Measurements from ENCODE around the gene UBE2C. TPM values are rescaled to one million over a fixed set of nuclear protein-coding genes. Genes with fewer than 3 reads are reported as not detected.

Gene UBE2C
- total and polyA plus RNA-seq, 2 donors = 2.2 to 15.6 TPM

DNA sequence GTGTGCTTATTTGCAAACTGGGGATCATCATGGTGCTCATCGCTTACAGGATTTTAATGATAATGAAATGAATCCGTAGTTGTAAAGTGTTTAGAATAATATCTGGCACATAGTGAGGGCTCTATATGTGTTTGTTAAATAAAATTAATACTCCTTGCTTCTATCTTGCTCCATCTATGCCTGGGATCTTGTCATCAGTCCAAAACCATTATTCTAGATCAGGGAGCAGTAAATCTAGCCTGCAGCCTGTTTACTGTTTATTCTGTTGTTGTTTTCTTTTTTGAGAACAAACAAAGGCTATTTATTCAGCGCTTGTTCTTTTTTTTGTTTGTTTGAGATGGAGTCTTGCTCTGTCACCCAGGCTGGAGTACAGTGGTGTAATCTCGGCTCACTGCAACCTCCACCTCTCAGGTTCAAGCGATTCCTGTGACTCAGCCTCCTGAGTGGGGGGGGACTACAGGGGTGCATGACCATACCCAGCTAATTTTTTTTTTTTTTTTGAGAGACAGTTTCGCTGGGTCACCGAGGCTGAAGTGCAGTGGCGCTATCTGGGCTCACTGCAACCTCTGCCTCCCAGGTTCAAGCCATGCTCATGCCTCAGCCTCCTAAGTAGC is 36.6 kb downstream of the UBE2C start:
- DNase-seq (ENCODE audit: extremely low spot score) = no peak
- WGBS = 92% methylated on average over 8 of the region's 8 CpGs
- H3K36me3 ChIP-seq (ENCODE audit: insufficient read depth) = no peaks in the 10 kb centered on the region
- no peak overlapping the region for H3K27ac ChIP-seq (ENCODE audit: low read depth)
- no peaks in the 10 kb centered on the region for H3K4me1 ChIP-seq (ENCODE audit: insufficient read depth)
- no peak overlapping the region for H3K4me3 ChIP-seq (ENCODE audit: low read depth, low read length)

GRCh38 chr20:45850238-45850637 is 37.8 kb downstream of the UBE2C start:
- Histone ChIP-seq H3K4me1 (ENCODE audit: insufficient read depth) (peaks cover 3% of the 10 kb centered on the region), H3K36me3 (ENCODE audit: insufficient read depth) (no peaks in the 10 kb centered on the region), H3K4me3 (ENCODE audit: low read depth, low read length) (no peak overlapping the region), H3K27ac (ENCODE audit: low read depth) (no peak overlapping the region)
- DNase-seq (ENCODE audit: extremely low spot score) = no peak
- WGBS = 94% methylated on average over 2 of the region's 2 CpGs

GRCh38 chr20:45850926-45851325 is 38.5 kb downstream of the UBE2C start:
- no peaks in the 10 kb centered on the region for H3K36me3 ChIP-seq (ENCODE audit: insufficient read depth)
- 95% methylated on average over 1 of the region's 1 CpG for WGBS
- H3K4me3 ChIP-seq (ENCODE audit: low read depth, low read length) = no peak overlapping the region
- DNase-seq (ENCODE audit: extremely low spot score) = no peak
- H3K27ac ChIP-seq (ENCODE audit: low read depth) = no peak overlapping the region
- H3K4me1 ChIP-seq (ENCODE audit: insufficient read depth) = peaks cover 3% of the 10 kb centered on the region

- no peak overlapping the region for H3K27ac ChIP-seq (ENCODE audit: low read depth)
- H3K4me3 ChIP-seq (ENCODE audit: low read depth, low read length) = no peak overlapping the region
- peaks cover 3% of the 10 kb centered on the region for H3K4me1 ChIP-seq (ENCODE audit: insufficient read depth)
- DNase-seq (ENCODE audit: extremely low spot score) = no peak
- no peaks in the 10 kb centered on the region for H3K36me3 ChIP-seq (ENCODE audit: insufficient read depth)
Measured at GRCh38 chr20:45851501-45851900, 39.1 kb downstream of the UBE2C start.

DNA sequence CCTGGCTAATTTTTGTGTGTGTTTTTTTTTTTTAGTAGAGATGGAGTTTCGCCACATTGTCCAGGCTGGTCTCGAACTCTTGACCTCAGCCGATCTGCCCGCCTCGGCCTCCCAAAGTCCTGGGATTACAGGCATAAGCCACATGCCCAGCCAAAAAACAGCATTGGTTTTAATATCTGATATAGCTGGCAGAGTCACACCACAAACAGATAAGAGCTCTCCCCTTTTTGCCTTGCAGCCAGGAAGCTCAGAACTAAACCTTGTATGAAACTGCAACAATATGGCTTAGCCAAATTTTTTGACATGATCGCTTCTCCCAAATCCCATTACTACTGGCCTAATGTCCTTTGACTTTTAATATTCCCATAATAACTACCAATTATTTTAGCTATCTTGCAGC is 39.9 kb downstream of the UBE2C start:
- 93% methylated on average over 6 of the region's 6 CpGs for WGBS
- Histone ChIP-seq H3K27ac (ENCODE audit: low read depth) (no peak overlapping the region), H3K36me3 (ENCODE audit: insufficient read depth) (no peaks in the 10 kb centered on the region), H3K4me3 (ENCODE audit: low read depth, low read length) (no peak overlapping the region), H3K4me1 (ENCODE audit: insufficient read depth) (peaks cover 3% of the 10 kb centered on the region)
- DNase-seq (ENCODE audit: extremely low spot score) = no peak

- H3K27ac ChIP-seq (ENCODE audit: low read depth) = no peak overlapping the region
- H3K4me3 ChIP-seq (ENCODE audit: low read depth, low read length) = no peak overlapping the region
- H3K36me3 ChIP-seq (ENCODE audit: insufficient read depth) = no peaks in the 10 kb centered on the region
- peaks cover 3% of the 10 kb centered on the region for H3K4me1 ChIP-seq (ENCODE audit: insufficient read depth)
- 65% methylated on average over 2 of the region's 2 CpGs for WGBS
- DNase-seq (ENCODE audit: extremely low spot score) = no peak
Measured at GRCh38 chr20:45853484-45853883, 41.0 kb downstream of the UBE2C start.

DNA sequence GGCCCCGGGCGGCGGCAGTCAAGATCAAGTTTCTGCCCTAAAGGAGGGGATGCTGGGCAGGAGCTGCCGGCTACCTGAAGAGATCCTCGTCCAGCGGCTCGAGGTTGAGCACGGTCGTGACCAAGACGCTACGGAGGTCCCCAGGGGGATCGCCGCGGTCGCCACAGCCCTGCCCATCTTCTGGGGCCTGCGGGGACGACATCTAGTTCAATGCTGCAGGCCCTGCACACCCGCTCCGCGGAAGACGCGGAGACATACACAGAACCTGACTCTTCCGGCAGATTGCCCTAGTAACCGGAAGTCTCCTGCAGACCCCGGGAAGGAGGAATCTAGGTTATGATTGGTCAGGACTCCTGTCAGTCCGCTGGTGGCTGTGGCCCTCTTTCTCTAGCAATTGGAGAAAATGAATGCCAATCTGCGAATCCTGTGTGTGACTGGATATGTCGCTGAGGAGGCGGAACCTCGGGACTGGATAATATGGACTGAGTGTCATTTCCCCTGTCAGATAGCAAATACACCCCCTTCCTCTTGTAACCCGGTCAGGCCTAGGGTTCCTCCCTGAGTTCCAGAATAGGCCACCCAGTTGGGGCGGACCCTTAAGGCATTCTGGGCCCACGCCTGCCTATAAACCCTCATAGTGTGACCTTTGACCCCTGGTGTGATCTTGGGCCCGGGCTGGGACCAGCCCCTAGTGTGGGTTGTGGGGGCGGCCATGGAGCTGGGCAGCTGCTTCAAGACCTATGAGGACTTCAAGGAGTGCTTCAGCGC is 44.9 kb downstream of the UBE2C start, which contains the start of the genes ACOT8 and ZSWIM3:
Gene ACOT8 (minus strand): TSS at position 279 of the 768 bp plus-strand sequence. CDS start 77 bp downstream, at position 202.
Gene ZSWIM3 (plus strand): TSS at position 501 of the 768 bp plus-strand sequence. CDS start 212 bp downstream, at position 713.
- Histone ChIP-seq H3K4me1 (ENCODE audit: insufficient read depth) (peaks cover 3% of the 10 kb centered on the region), H3K27ac (ENCODE audit: low read depth) (peak within 1 kb of the TSS; percentile 68), H3K36me3 (ENCODE audit: insufficient read depth) (no peaks in the 10 kb centered on the region), H3K4me3 (ENCODE audit: low read depth, low read length) (peak within 1 kb of the TSS; percentile 91)
- under 1% methylated on average over 36 of the region's 36 CpGs for WGBS
- DNase-seq (ENCODE audit: extremely low spot score) = peak; percentile 100

DNA sequence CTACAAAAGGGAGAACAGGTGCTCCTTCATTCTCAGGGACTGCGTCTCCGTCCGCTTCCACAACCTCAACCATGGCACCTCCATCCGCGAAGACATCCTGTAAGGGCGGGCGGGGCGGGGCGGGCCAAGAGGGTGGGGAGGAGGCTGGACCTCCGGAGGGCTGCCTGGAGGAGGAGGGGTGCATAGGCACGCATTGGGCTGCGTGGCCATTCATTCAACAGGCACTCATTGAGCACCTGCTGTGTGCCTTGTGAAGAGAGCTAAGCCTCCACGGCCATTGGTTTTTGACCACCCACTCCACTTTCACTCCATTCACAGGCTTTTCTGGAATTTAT is 45.4 kb downstream of the UBE2C start:
- WGBS = 8% methylated on average over 13 of the region's 13 CpGs
- Histone ChIP-seq H3K36me3 (ENCODE audit: insufficient read depth) (no peaks in the 10 kb centered on the region), H3K4me1 (ENCODE audit: insufficient read depth) (peaks cover 3% of the 10 kb centered on the region), H3K27ac (ENCODE audit: low read depth) (peak overlapping the region; percentile 68), H3K4me3 (ENCODE audit: low read depth, low read length) (peak overlapping the region; percentile 91)
- DNase-seq (ENCODE audit: extremely low spot score) = no peak

DNA sequence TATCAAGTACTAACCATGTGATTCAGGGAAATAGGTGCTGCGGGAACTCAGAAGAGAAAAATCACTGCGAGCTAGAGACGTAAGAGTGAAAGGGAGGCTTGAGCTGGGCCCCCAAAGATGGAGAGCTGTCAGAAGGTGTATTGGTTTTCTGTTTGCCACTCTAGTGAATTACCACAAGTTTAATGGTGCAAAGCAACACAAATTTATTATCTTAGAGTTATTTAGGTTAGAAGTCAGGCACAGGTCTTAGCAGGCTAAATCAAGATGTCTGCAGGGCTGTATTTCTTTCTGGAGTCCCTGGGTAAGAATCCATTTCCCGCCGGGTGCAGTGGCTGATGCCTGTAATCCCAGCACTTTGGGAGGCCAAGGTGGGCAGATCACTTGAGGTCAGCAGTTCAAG is 47.5 kb downstream of the UBE2C start:
- no peak for DNase-seq (ENCODE audit: extremely low spot score)
- H3K27ac ChIP-seq (ENCODE audit: low read depth) = no peak overlapping the region
- no peak overlapping the region for H3K4me3 ChIP-seq (ENCODE audit: low read depth, low read length)
- no peaks in the 10 kb centered on the region for H3K36me3 ChIP-seq (ENCODE audit: insufficient read depth)
- WGBS = 90% methylated on average over 5 of the region's 5 CpGs
- H3K4me1 ChIP-seq (ENCODE audit: insufficient read depth) = peaks cover 2% of the 10 kb centered on the region

GRCh38 chr20:45860560-45861220 is 48.2 kb downstream of the UBE2C start:
- no peaks in the 10 kb centered on the region for H3K36me3 ChIP-seq (ENCODE audit: insufficient read depth)
- WGBS = 69% methylated on average over 7 of the region's 7 CpGs
- no peaks in the 10 kb centered on the region for H3K4me1 ChIP-seq (ENCODE audit: insufficient read depth)
- DNase-seq (ENCODE audit: extremely low spot score) = no peak
- no peak overlapping the region for H3K27ac ChIP-seq (ENCODE audit: low read depth)
- H3K4me3 ChIP-seq (ENCODE audit: low read depth, low read length) = no peak overlapping the region

DNA sequence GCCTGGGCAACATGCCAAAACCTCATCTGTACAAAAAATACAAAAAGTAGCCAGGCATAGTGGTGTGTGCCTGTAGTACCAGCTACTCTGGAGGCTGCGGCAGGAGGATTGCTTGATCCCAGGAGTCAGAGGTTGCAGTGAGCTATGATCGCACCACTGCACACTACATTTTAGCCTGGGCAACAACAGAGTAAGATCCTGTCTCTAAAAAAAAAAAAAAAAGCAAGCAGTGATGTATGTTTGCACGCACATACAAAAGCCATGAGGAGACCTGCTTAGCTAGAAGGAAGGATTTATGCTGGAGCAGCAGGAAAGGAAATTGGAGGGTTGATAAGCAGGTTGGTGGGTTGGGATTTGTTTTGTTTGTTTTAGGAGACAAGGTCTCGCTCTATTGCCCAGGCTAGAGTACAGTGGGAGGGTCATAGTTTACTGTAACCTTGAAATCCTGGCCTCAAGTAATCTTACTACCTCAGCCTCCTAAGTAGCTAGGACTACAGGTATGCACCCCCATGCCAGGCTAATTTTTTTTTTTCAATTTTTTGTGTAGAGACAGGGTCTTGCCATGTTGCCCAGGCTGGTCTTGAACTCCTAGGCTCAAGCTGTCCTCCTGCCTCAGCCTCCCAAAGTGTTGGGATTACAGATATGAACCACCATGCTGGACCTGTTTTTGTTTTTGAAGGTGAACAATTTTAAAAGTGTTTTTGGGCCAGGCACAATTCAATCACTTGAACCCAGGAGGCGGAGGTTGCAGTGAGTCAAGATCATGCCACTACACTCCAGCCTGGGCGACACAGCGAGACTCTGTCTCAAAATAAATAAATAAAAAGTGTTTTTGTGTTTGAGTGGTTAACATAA is 49.0 kb downstream of the UBE2C start:
- Histone ChIP-seq H3K4me3 (ENCODE audit: low read depth, low read length) (no peak overlapping the region), H3K4me1 (ENCODE audit: insufficient read depth) (no peaks in the 10 kb centered on the region), H3K36me3 (ENCODE audit: insufficient read depth) (no peaks in the 10 kb centered on the region), H3K27ac (ENCODE audit: low read depth) (no peak overlapping the region)
- no peak for DNase-seq (ENCODE audit: extremely low spot score)
- WGBS = 91% methylated on average over 7 of the region's 7 CpGs

DNA sequence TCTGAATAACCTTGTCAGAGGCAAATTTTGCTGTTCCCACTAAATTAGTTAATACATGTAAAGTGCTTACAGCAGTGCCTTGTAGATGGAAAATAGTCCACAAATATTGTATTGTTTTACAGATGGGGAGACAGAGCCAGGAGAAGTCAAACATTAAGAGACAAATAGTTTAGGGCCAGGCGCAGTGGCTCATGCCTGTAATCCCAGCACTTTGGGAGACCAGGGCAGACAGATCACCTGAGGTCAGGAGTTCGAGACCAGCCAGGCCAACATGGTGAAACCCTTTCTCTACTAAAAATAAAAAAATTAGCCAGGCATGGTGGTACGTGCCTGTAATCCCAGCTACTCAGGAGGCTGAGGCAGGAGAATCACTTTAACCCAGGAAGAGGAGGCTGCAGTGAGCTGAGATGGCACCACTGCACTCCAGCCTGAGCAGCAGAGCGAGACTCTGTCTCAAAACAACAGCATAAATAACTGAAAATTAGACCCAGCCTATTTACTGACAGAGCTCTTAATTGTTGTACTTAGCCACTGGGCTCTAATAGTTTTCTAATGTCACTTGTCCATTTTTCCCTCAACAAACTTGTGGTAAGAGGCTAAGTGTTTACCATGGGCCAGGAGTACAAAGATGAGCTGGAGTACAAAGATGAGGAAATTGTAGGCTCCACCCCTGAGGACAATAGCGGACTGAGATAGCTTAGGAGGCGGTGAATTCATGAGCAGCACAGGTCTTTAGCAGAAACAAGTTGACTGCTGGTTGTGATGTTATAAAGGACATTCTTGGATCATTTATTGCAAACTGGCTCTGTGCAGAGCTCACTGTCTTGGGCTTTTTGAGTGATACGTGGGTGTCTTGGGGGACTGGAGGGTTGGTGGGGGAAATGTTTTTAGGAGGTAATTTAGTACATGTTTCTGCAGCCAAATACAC is 51.4 kb downstream of the UBE2C start:
- no peak for DNase-seq (ENCODE audit: extremely low spot score)
- H3K4me1 ChIP-seq (ENCODE audit: insufficient read depth) = no peaks in the 10 kb centered on the region
- H3K4me3 ChIP-seq (ENCODE audit: low read depth, low read length) = no peak overlapping the region
- no peaks in the 10 kb centered on the region for H3K36me3 ChIP-seq (ENCODE audit: insufficient read depth)
- 90% methylated on average over 7 of the region's 7 CpGs for WGBS
- no peak overlapping the region for H3K27ac ChIP-seq (ENCODE audit: low read depth)

Data from urinary bladder (tissue), 4 donors.